ENCODE results near the gene ZNF362. TPM values are rescaled to one million over a fixed set of nuclear protein-coding genes. Genes with fewer than 3 reads are reported as not detected.
"Not testable (repeated sequence)": the region's sequence is repeated elsewhere in the genome, so short reads cannot be mapped to it uniquely, and the experiment has no call there.

ZNF362 gene
- total RNA-seq, 1 donor from 2014 or later = 110 TPM

DNA sequence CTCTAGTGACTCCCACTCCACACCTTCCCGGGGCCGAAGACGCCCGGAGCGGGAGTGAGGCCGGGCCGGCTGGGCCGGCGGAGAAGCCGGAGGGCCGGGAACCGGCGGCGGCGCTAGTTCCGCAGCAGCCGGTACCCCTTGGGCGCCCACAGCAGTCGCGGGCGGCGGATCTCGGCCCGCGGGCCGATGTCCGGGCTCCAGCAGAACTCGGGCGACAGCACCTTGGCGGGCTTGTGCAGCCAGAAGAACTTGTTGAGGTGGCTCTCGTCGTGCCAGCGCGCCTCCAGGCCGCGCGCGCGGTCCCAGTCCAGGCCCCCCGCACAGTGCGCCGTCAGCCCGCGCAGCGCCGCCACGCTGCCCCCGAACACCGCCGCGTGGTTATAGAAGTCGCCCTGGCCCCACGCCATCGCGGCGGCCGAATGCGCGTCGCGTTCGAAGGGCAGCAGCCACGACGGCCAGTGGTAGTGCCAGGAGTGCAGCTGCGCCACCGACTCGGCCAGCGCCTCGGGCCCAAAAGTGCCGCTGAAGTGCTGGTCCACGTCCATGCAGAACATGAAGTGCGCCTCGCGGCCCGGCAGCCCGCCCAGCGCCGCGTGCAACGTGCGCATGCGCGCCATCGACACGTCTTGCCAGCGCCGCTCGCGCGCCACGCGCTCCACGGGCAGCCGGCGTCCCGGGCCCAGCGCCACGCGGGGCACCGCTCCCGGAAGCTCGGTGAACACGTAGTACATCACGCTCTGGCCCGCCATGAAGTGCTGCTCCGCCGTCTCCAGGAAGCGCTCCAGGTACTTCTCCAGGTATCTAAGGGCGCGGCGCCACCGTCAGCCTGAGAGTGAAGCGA lies 50.6 kb downstream of the ZNF362 start:
- Mint-ChIP-seq H3K4me3 (ENCODE audit: unreplicated experiment) (no peak overlapping the region), H3K9me3 (ENCODE audit: unreplicated experiment) (no peaks in the 10 kb centered on the region), H3K27me3 (ENCODE audit: unreplicated experiment) (no peaks in the 10 kb centered on the region), H3K27ac (ENCODE audit: unreplicated experiment) (no peak overlapping the region), H3K36me3 (ENCODE audit: unreplicated experiment) (no peaks in the 10 kb centered on the region), H3K4me1 (ENCODE audit: unreplicated experiment) (peaks cover 13% of the 10 kb centered on the region)
- no peak for TF ChIP-seq CTCF (IDR thresholded peaks at IDR 0.05)
- DNase-seq (ENCODE audit: extremely low spot score, unreplicated experiment) = no peak

GRCh38 chr1:33307494-33307864 lies 51.2 kb downstream of the ZNF362 start:
- H3K9me3 Mint-ChIP-seq (ENCODE audit: unreplicated experiment) = no peaks in the 10 kb centered on the region
- peaks cover 13% of the 10 kb centered on the region for H3K4me1 Mint-ChIP-seq (ENCODE audit: unreplicated experiment)
- H3K27ac Mint-ChIP-seq (ENCODE audit: unreplicated experiment) = no peak overlapping the region
- no peak overlapping the region for H3K4me3 Mint-ChIP-seq (ENCODE audit: unreplicated experiment)
- no peak for DNase-seq (ENCODE audit: extremely low spot score, unreplicated experiment)
- no peaks in the 10 kb centered on the region for H3K36me3 Mint-ChIP-seq (ENCODE audit: unreplicated experiment)
- no peak for TF ChIP-seq CTCF (IDR thresholded peaks at IDR 0.05)
- no peaks in the 10 kb centered on the region for H3K27me3 Mint-ChIP-seq (ENCODE audit: unreplicated experiment)

- peaks cover 13% of the 10 kb centered on the region for H3K4me1 Mint-ChIP-seq (ENCODE audit: unreplicated experiment)
- DNase-seq (ENCODE audit: extremely low spot score, unreplicated experiment); H3K27me3 Mint-ChIP-seq (ENCODE audit: unreplicated experiment); H3K36me3 Mint-ChIP-seq (ENCODE audit: unreplicated experiment); H3K9me3 Mint-ChIP-seq (ENCODE audit: unreplicated experiment); H3K4me3 Mint-ChIP-seq (ENCODE audit: unreplicated experiment); H3K27ac Mint-ChIP-seq (ENCODE audit: unreplicated experiment): not testable (repeated sequence)
Observed at GRCh38 chr1:33309351-33309750, 53.1 kb downstream of the ZNF362 start.

GRCh38 chr1:33310702-33311101 lies 54.4 kb downstream of the ZNF362 start:
- DNase-seq (ENCODE audit: extremely low spot score, unreplicated experiment) = no peak
- Mint-ChIP-seq H3K27me3 (ENCODE audit: unreplicated experiment) (no peaks in the 10 kb centered on the region), H3K27ac (ENCODE audit: unreplicated experiment) (no peak overlapping the region), H3K4me1 (ENCODE audit: unreplicated experiment) (peaks cover 9% of the 10 kb centered on the region), H3K4me3 (ENCODE audit: unreplicated experiment) (no peak overlapping the region), H3K36me3 (ENCODE audit: unreplicated experiment) (no peaks in the 10 kb centered on the region), H3K9me3 (ENCODE audit: unreplicated experiment) (no peaks in the 10 kb centered on the region)
- no peak for TF ChIP-seq CTCF (IDR thresholded peaks at IDR 0.05)

GRCh38 chr1:33311706-33312412 lies 55.6 kb downstream of the ZNF362 start:
- no peaks in the 10 kb centered on the region for H3K9me3 Mint-ChIP-seq (ENCODE audit: unreplicated experiment)
- DNase-seq (ENCODE audit: extremely low spot score, unreplicated experiment) = no peak
- no peak for TF ChIP-seq CTCF (IDR thresholded peaks at IDR 0.05)
- H3K4me3 Mint-ChIP-seq (ENCODE audit: unreplicated experiment) = no peak overlapping the region
- no peaks in the 10 kb centered on the region for H3K36me3 Mint-ChIP-seq (ENCODE audit: unreplicated experiment)
- no peaks in the 10 kb centered on the region for H3K27me3 Mint-ChIP-seq (ENCODE audit: unreplicated experiment)
- H3K4me1 Mint-ChIP-seq (ENCODE audit: unreplicated experiment) = peaks cover 11% of the 10 kb centered on the region
- no peak overlapping the region for H3K27ac Mint-ChIP-seq (ENCODE audit: unreplicated experiment)
